ENCODE results near the gene AKAP8L. TPM values are rescaled to one million over a fixed set of nuclear protein-coding genes. Genes with fewer than 3 reads are reported as not detected.
"Not testable (repeated sequence)": the region's sequence is repeated elsewhere in the genome, so short reads cannot be mapped to it uniquely, and the experiment has no call there.

Gene AKAP8L
- total RNA-seq, 1 donor = 61.3 TPM

- H3K4me3 ChIP-seq (ENCODE audit: low read depth, low read length) = no peak overlapping the region
- DNase-seq (ENCODE audit: low read depth) = no peak
- TF ChIP-seq CTCF (IDR thresholded peaks at IDR 0.05; ENCODE audit: insufficient read depth, low read depth, low read length) = no peak
These were observed 22.4 kb downstream of the AKAP8L start for GRCh38 chr19:15396436-15396835.

- not testable (repeated sequence) for DNase-seq (ENCODE audit: low read depth); H3K4me3 ChIP-seq (ENCODE audit: low read depth, low read length)
These were observed 23.5 kb downstream of the AKAP8L start for GRCh38 chr19:15395251-15395650.

DNA sequence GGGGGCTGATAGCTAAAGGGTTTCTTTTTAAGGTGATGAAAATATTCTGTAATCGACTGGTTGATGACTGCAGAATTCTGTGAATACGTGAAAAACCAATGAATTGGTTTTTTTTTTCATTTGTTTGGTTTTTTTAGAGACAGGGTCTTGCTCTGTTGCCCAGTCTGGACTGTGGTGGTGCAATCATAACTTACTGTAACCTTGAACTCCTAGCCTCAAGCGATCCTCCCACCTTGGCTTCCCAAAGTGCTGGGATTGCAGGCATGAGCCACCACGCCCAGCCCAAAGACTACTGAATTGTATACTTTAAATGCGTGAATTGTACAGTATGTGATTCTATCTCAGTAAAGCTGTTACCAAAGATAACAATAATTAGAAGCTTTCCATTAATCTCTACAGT, 24.4 kb downstream of the AKAP8L start:
- TF ChIP-seq CTCF (IDR thresholded peaks at IDR 0.05; ENCODE audit: insufficient read depth, low read depth, low read length) = no peak
- no peak overlapping the region for H3K4me3 ChIP-seq (ENCODE audit: low read depth, low read length)
- no peak for DNase-seq (ENCODE audit: low read depth)

- no peak overlapping the region for H3K4me3 ChIP-seq (ENCODE audit: low read depth, low read length)
- no peak for TF ChIP-seq CTCF (IDR thresholded peaks at IDR 0.05; ENCODE audit: insufficient read depth, low read depth, low read length)
- DNase-seq (ENCODE audit: low read depth) = peak; percentile 63
These were observed 24.8 kb downstream of the AKAP8L start for GRCh38 chr19:15393963-15394362.

GRCh38 chr19:15390814-15391213, 28.0 kb downstream of the AKAP8L start:
- H3K4me3 ChIP-seq (ENCODE audit: low read depth, low read length) = no peak overlapping the region
- no peak for DNase-seq (ENCODE audit: low read depth)
- TF ChIP-seq CTCF (IDR thresholded peaks at IDR 0.05; ENCODE audit: insufficient read depth, low read depth, low read length) = no peak

- DNase-seq (ENCODE audit: low read depth) = no peak
- no peak overlapping the region for H3K4me3 ChIP-seq (ENCODE audit: low read depth, low read length)
- no peak for TF ChIP-seq CTCF (IDR thresholded peaks at IDR 0.05; ENCODE audit: insufficient read depth, low read depth, low read length)
These were observed 36.9 kb downstream of the AKAP8L start for GRCh38 chr19:15381864-15382263.

GRCh38 chr19:15381429-15381828, 37.4 kb downstream of the AKAP8L start:
- no peak for DNase-seq (ENCODE audit: low read depth)
- no peak for TF ChIP-seq CTCF (IDR thresholded peaks at IDR 0.05; ENCODE audit: insufficient read depth, low read depth, low read length)
- H3K4me3 ChIP-seq (ENCODE audit: low read depth, low read length) = no peak overlapping the region

Data from fibroblast of villous mesenchyme (primary cell).